Non-pigmented ciliary epithelial cell (primary cell): ENCODE measurements around the gene SERINC5.
"Not testable (repeated sequence)": the region's sequence is repeated elsewhere in the genome, so short reads cannot be mapped to it uniquely, and the experiment has no call there.

Experiments used
- DNase-seq: peaks from one replicate; pipeline ENCODE4 v3.0.0-alpha.2; 2010; ENCODE audit warnings: low read depth

SERINC5 gene

GRCh38 chr5:80168388-80169028, 87.3 kb downstream of the SERINC5 start:
- DNase-seq, result no peak

- no peak for DNase-seq
These were observed 90.4 kb downstream of the SERINC5 start for GRCh38 chr5:80165452-80165851.

GRCh38 chr5:80161165-80161564, 94.7 kb downstream of the SERINC5 start:
- no peak for DNase-seq

- DNase-seq, result no peak
These were observed 95.6 kb downstream of the SERINC5 start for GRCh38 chr5:80160242-80160641.

GRCh38 chr5:80159133-80159815, 96.6 kb downstream of the SERINC5 start:
- DNase-seq, result no peak

GRCh38 chr5:80156156-80156555, 99.7 kb downstream of the SERINC5 start:
- DNase-seq, result no peak

GRCh38 chr5:80154749-80155148, 101.1 kb downstream of the SERINC5 start:
- DNase-seq, result no peak

- not testable (repeated sequence) for DNase-seq
These were observed 101.6 kb downstream of the SERINC5 start for GRCh38 chr5:80154289-80154688.

GRCh38 chr5:80153586-80154126, 102.2 kb downstream of the SERINC5 start:
- DNase-seq, result no peak

- DNase-seq, result no peak
These were observed 103.1 kb downstream of the SERINC5 start for GRCh38 chr5:80152778-80153177.

- DNase-seq, result no peak
These were observed 104.0 kb downstream of the SERINC5 start for GRCh38 chr5:80151890-80152289.

GRCh38 chr5:80150731-80151130, 105.1 kb downstream of the SERINC5 start:
- no peak for DNase-seq

- no peak for DNase-seq
These were observed 106.7 kb downstream of the SERINC5 start for GRCh38 chr5:80149161-80149609.

- no peak for DNase-seq
These were observed 108.6 kb downstream of the SERINC5 start for GRCh38 chr5:80147119-80147815.

GRCh38 chr5:80146046-80146445, 109.8 kb downstream of the SERINC5 start:
- DNase-seq, result no peak

- DNase-seq, result no peak
These were observed 112.4 kb downstream of the SERINC5 start for GRCh38 chr5:80143491-80143890.

GRCh38 chr5:80142996-80143395, 112.9 kb downstream of the SERINC5 start:
- DNase-seq, result no peak

GRCh38 chr5:80141681-80142080, 114.2 kb downstream of the SERINC5 start:
- no peak for DNase-seq

- no peak for DNase-seq
These were observed 114.6 kb downstream of the SERINC5 start for GRCh38 chr5:80141147-80141671.

- DNase-seq, result no peak
These were observed 115.4 kb downstream of the SERINC5 start for GRCh38 chr5:80140496-80140895.

GRCh38 chr5:80139466-80139972, 116.3 kb downstream of the SERINC5 start:
- no peak for DNase-seq

GRCh38 chr5:80138486-80138885, 117.4 kb downstream of the SERINC5 start:
- DNase-seq, result no peak
